HG02870 (cell line): Measurements from ENCODE around the gene ACP1.
A peak's percentile ranks its signal among the peaks of the same experiment; 100 is the strongest.

Experiments
- ATAC-seq: cut with Tn5 transposase; IDR thresholded peaks from one replicate; pipeline ENCODE4 v1.9.1; 2021; ENCODE audit warnings: mild to moderate bottlenecking, moderate library complexity; ENCODE audit not compliant: unreplicated experiment

ACP1 gene

GRCh38 chr2:254241-254640 lies 10.5 kb upstream of the ACP1 start:
- ATAC-seq: no peak

- no peak for ATAC-seq
Measured at GRCh38 chr2:255195-255594, 9.6 kb upstream of the ACP1 start.

GRCh38 chr2:256094-256493 lies 8.7 kb upstream of the ACP1 start:
- ATAC-seq: no peak

GRCh38 chr2:257429-257828 lies 7.3 kb upstream of the ACP1 start:
- no peak for ATAC-seq

GRCh38 chr2:257842-258241 lies 6.9 kb upstream of the ACP1 start:
- ATAC-seq: no peak

GRCh38 chr2:258933-259332 lies 5.8 kb upstream of the ACP1 start:
- ATAC-seq: no peak

GRCh38 chr2:259789-260331 lies 4.9 kb upstream of the ACP1 start:
- no peak for ATAC-seq

GRCh38 chr2:260507-261161 lies 4.1 kb upstream of the ACP1 start:
- ATAC-seq: no peak

- no peak for ATAC-seq
Measured at GRCh38 chr2:262117-262516, 2.6 kb upstream of the ACP1 start.

- no peak for ATAC-seq
Measured at GRCh38 chr2:263022-263738, 1.6 kb upstream of the ACP1 start.

GRCh38 chr2:263774-264492 lies 814 bp upstream of the ACP1 start, which contains the start of gene SH3YL1:
SH3YL1 (minus strand) TSS chr2:264032; CDS start chr2:263984, 48 bp downstream.
- peak; percentile 19 for ATAC-seq

GRCh38 chr2:268323-268722 lies 3.6 kb downstream of the ACP1 start:
- no peak for ATAC-seq

- ATAC-seq: no peak
Measured at GRCh38 chr2:269356-270030, 4.7 kb downstream of the ACP1 start.

- ATAC-seq: no peak
Measured at GRCh38 chr2:270861-271260, 6.1 kb downstream of the ACP1 start.

- no peak for ATAC-seq
Measured at GRCh38 chr2:271917-272316, 7.2 kb downstream of the ACP1 start.

- no peak for ATAC-seq
Measured at GRCh38 chr2:273333-273732, 8.6 kb downstream of the ACP1 start.

- no peak for ATAC-seq
Measured at GRCh38 chr2:274503-274902, 9.8 kb downstream of the ACP1 start.

- peak; percentile 92 for ATAC-seq
Measured at GRCh38 chr2:275466-275865, 10.7 kb downstream of the ACP1 start.

GRCh38 chr2:278312-278926 lies 13.7 kb downstream of the ACP1 start:
- no peak for ATAC-seq

- ATAC-seq: no peak
Measured at GRCh38 chr2:278927-279320, 14.2 kb downstream of the ACP1 start.

GRCh38 chr2:279366-279765 lies 14.6 kb downstream of the ACP1 start:
- ATAC-seq: no peak
